MM.1S (cell line): Measurements from ENCODE around the gene NUFIP2.

ENCODE experiments used
- DNase-seq: peaks from one replicate; pipeline ENCODE4 v3.0.0-alpha.2; 2015
- H2AFZ ChIP-seq: fragments of 300-600 bp; sonication (generic); 2 replicates; pipeline ENCODE4 v1.6.0; 2016; ENCODE audit warnings: antibody characterized with exemption, low read length
- H3F3A ChIP-seq: fragments of 300-600 bp; sonication (generic); 2 replicates; pipeline ENCODE4 v1.6.1; 2016; ENCODE audit warnings: mild to moderate bottlenecking, antibody characterized with exemption, low read length, moderate library complexity, mixed read lengths; ENCODE audit not compliant: insufficient read depth
- H3K27ac ChIP-seq: fragments of 300-600 bp; sonication (generic); 2 replicates; pipeline ENCODE4 v1.5.1; 2016; ENCODE audit warnings: mild to moderate bottlenecking, low read length
- H3K27me3 ChIP-seq: fragments of 300-600 bp; sonication (generic); replicated peaks from 2 replicates; pipeline ENCODE4 v1.6.0; 2016; ENCODE audit warnings: low read length; ENCODE audit not compliant: insufficient read depth
- H3K36me3 ChIP-seq: fragments of 300-600 bp; sonication (generic); replicated peaks from 2 replicates; pipeline ENCODE4 v1.6.1; 2016; ENCODE audit warnings: mild to moderate bottlenecking, low read length, mixed read lengths; ENCODE audit not compliant: insufficient read depth
- H3K4me1 ChIP-seq: fragments of 300-600 bp; sonication (generic); 2 replicates; pipeline ENCODE4 v1.6.1; 2016; ENCODE audit warnings: low read length, mixed read lengths
- H3K4me2 ChIP-seq: fragments of 300-600 bp; sonication (generic); 2 replicates; pipeline ENCODE4 v1.6.0; 2016; ENCODE audit warnings: low read depth, low read length
- H3K4me3 ChIP-seq: fragments of 300-600 bp; sonication (generic); 2 replicates; pipeline ENCODE4 v1.5.1; 2016; ENCODE audit warnings: low read length, mixed read lengths
- H3K79me2 ChIP-seq: fragments of 300-600 bp; sonication (generic); 2 replicates; pipeline ENCODE4 v1.6.1; 2016; ENCODE audit warnings: mixed run types, low read length, mixed read lengths
- H3K9ac ChIP-seq: fragments of 300-600 bp; sonication (generic); 2 replicates; pipeline ENCODE4 v1.6.1; 2016; ENCODE audit warnings: low read length, mixed read lengths
- H3K9me2 ChIP-seq: fragments of 300-600 bp; sonication (generic); replicated peaks from 2 replicates; pipeline ENCODE4 v1.6.1; 2016; ENCODE audit warnings: mild to moderate bottlenecking, low read length, mixed read lengths; ENCODE audit not compliant: insufficient read depth
- H3K9me3 ChIP-seq: fragments of 300-600 bp; sonication (generic); replicated peaks from 2 replicates; pipeline ENCODE4 v1.6.1; 2016; ENCODE audit warnings: mild to moderate bottlenecking, low read length, mixed read lengths; ENCODE audit not compliant: insufficient read depth
- H4K20me1 ChIP-seq: fragments of 300-600 bp; sonication (generic); 2 replicates; pipeline ENCODE4 v1.6.1; 2016; ENCODE audit warnings: mild to moderate bottlenecking, low read length, moderate library complexity, mixed read lengths; ENCODE audit not compliant: insufficient read depth
- CTCF ChIP-seq: fragments of 300-600 bp; sonication (generic); IDR thresholded peaks from 2 replicates; pipeline ENCODE4 v1.5.1; 2016; ENCODE audit warnings: antibody characterized with exemption, low read length, mixed read lengths
- EZH2 ChIP-seq: fragments of 300-600 bp; sonication (generic); optimal IDR thresholded peaks from 2 replicates; pipeline ENCODE3; 2017; ENCODE audit warnings: low read depth, mild to moderate bottlenecking, antibody characterized with exemption, low read length, mixed read lengths
- EZH2phosphoT487 ChIP-seq: fragments of 300-600 bp; sonication (generic); IDR thresholded peaks from 2 replicates; pipeline ENCODE4 v1.6.1; 2018; ENCODE audit warnings: antibody characterized with exemption, low read length

NUFIP2 gene

DNA sequence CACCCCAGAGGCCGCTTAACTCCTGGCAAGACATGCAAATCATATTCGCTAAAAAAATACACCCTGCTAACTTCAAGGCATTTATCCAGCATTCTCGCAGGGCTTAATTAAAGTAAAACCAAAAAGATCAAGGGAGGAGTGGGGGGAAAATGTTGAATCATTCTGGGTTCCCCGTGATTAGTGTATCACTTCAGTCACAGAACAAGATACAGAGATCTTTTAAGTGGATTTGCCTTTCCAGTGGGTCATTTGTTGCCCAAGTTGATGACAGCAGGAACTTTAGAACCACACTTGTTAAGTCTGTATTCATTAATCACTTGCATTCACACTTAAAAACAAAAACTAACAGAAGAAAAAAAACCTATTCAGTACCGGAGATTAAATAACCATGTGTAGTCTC lies 30.0 kb downstream of the NUFIP2 start:
- Histone ChIP-seq H2AFZ (no peak overlapping the region), H3K27me3 (no peaks in the 10 kb centered on the region), H3K4me3 (no peak overlapping the region), H3K27ac (no peak overlapping the region), H3K9me3 (no peaks in the 10 kb centered on the region), H3K4me1 (no peaks in the 10 kb centered on the region), H3K4me2 (no peak overlapping the region), H4K20me1 (peaks cover 17% of the 10 kb centered on the region), H3K9me2 (no peaks in the 10 kb centered on the region), H3F3A (peaks cover 8% of the 10 kb centered on the region; the same call in 1 of the 2 replicates), H3K36me3 (peaks cover 16% of the 10 kb centered on the region; the same call in 1 of the 2 replicates), H3K79me2 (peaks cover 73% of the 10 kb centered on the region), H3K9ac (no peak overlapping the region)
- DNase-seq = no peak
- TF ChIP-seq CTCF = no peak
- TF ChIP-seq EZH2 = no peak
- no peak for TF ChIP-seq EZH2phosphoT487

DNA sequence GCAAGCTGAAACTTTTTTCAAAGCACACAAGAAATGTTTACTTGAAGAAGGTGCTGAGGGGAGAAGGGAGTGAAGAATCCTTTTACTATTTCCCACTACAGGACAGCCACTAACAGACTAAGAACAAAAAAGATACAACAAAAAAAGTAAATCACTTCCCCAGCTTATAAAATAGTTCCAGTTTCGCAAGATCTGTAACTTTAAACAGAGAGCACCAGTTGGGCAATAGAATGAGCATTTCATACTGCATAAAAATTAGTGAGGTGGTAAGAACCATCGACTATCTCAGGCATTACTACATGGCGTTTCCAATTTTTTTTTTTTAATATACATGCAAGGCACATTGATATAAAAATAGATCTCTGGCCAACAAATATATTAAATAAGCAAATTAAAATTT lies 36.2 kb downstream of the NUFIP2 start:
- Histone ChIP-seq H3K79me2 (peaks cover 34% of the 10 kb centered on the region), H3K9me3 (no peaks in the 10 kb centered on the region), H2AFZ (no peak overlapping the region), H3K27ac (no peak overlapping the region), H3K4me2 (no peak overlapping the region), H3K27me3 (no peaks in the 10 kb centered on the region), H3K36me3 (peaks cover 5% of the 10 kb centered on the region; the same call in 1 of the 2 replicates), H3K9me2 (no peaks in the 10 kb centered on the region), H3K4me3 (no peak overlapping the region), H3F3A (peaks cover 21% of the 10 kb centered on the region), H3K9ac (no peak overlapping the region), H3K4me1 (no peaks in the 10 kb centered on the region), H4K20me1 (peaks cover 15% of the 10 kb centered on the region; the same call in 1 of the 2 replicates)
- DNase-seq = no peak
- TF ChIP-seq EZH2 (no peak), EZH2phosphoT487 (no peak), CTCF (no peak)

- no peak for TF ChIP-seq CTCF
- no peak for TF ChIP-seq EZH2phosphoT487
- TF ChIP-seq EZH2 = no peak
- no peaks in the 10 kb centered on the region for H3K9me2 ChIP-seq
- no peak overlapping the region for H3K4me3 ChIP-seq
- H2AFZ ChIP-seq = no peak overlapping the region
- H3K4me1 ChIP-seq = no peaks in the 10 kb centered on the region
- peaks cover 13% of the 10 kb centered on the region; the same call in 1 of the 2 replicates for H4K20me1 ChIP-seq
- no peak overlapping the region for H3K9ac ChIP-seq
- no peaks in the 10 kb centered on the region for H3K27me3 ChIP-seq
- H3K27ac ChIP-seq = no peak overlapping the region
- H3K4me2 ChIP-seq = no peak overlapping the region
- H3K36me3 ChIP-seq = peaks cover 4% of the 10 kb centered on the region; the same call in 1 of the 2 replicates
- no peak for DNase-seq
- peaks cover 23% of the 10 kb centered on the region for H3F3A ChIP-seq
- H3K9me3 ChIP-seq = no peaks in the 10 kb centered on the region
- peaks cover 31% of the 10 kb centered on the region for H3K79me2 ChIP-seq
These were observed 37.0 kb downstream of the NUFIP2 start for GRCh38 chr17:29256735-29257466.
